ENCODE data around the gene SV2B.
"Not testable (repeated sequence)": the region's sequence is repeated elsewhere in the genome, so short reads cannot be mapped to it uniquely, and the experiment has no call there.

SV2B gene

GRCh38 chr15:91329914-91330313 lies 229.9 kb downstream of the SV2B start:
- DNase-seq (ENCODE audit: low read depth), result no peak
- H3K4me3 ChIP-seq (ENCODE audit: low read length), result no peak overlapping the region
- TF ChIP-seq CTCF (conservative IDR thresholded peaks at IDR 0.05; ENCODE audit: low read length), result no peak

GRCh38 chr15:91331581-91331980 lies 231.5 kb downstream of the SV2B start:
- no peak for DNase-seq (ENCODE audit: low read depth)
- no peak overlapping the region for H3K4me3 ChIP-seq (ENCODE audit: low read length)
- no peak for TF ChIP-seq CTCF (conservative IDR thresholded peaks at IDR 0.05; ENCODE audit: low read length)

GRCh38 chr15:91335702-91336101 lies 235.6 kb downstream of the SV2B start:
- no peak for TF ChIP-seq CTCF (conservative IDR thresholded peaks at IDR 0.05; ENCODE audit: low read length)
- no peak overlapping the region for H3K4me3 ChIP-seq (ENCODE audit: low read length)
- no peak for DNase-seq (ENCODE audit: low read depth)

GRCh38 chr15:91336687-91337086 lies 236.6 kb downstream of the SV2B start:
- TF ChIP-seq CTCF (conservative IDR thresholded peaks at IDR 0.05; ENCODE audit: low read length), result no peak
- H3K4me3 ChIP-seq (ENCODE audit: low read length), result no peak overlapping the region
- DNase-seq (ENCODE audit: low read depth), result no peak

GRCh38 chr15:91338766-91339165 lies 238.7 kb downstream of the SV2B start:
- peak; percentile 14 for DNase-seq (ENCODE audit: low read depth)
- no peak overlapping the region for H3K4me3 ChIP-seq (ENCODE audit: low read length)
- TF ChIP-seq CTCF (conservative IDR thresholded peaks at IDR 0.05; ENCODE audit: low read length), result no peak

GRCh38 chr15:91342097-91342496 lies 242.0 kb downstream of the SV2B start:
- TF ChIP-seq CTCF (conservative IDR thresholded peaks at IDR 0.05; ENCODE audit: low read length), result no peak
- DNase-seq (ENCODE audit: low read depth), result no peak
- H3K4me3 ChIP-seq (ENCODE audit: low read length), result no peak overlapping the region

- not testable (repeated sequence) for H3K4me3 ChIP-seq (ENCODE audit: low read length); DNase-seq (ENCODE audit: low read depth)
Measured at GRCh38 chr15:91344912-91345311, 244.9 kb downstream of the SV2B start.

GRCh38 chr15:91345736-91346135 lies 245.7 kb downstream of the SV2B start:
- H3K4me3 ChIP-seq (ENCODE audit: low read length), result no peak overlapping the region
- no peak for DNase-seq (ENCODE audit: low read depth)

More at GRCh38 chr15:91345736-91346135, 245.7 kb downstream of the SV2B start:
- no peak for TF ChIP-seq CTCF (conservative IDR thresholded peaks at IDR 0.05; ENCODE audit: low read length)

Data from AG10803 (cell line).